Metanephros (tissue), 1 donor: ENCODE data around the gene CFAP410. TPM values are rescaled to one million over a fixed set of nuclear protein-coding genes. Genes with fewer than 3 reads are reported as not detected.

Source experiments
- total RNA-seq: library from RNA; depleted of rRNA; stranded (reverse); fragments of >200 nt; gene quantifications from one replicate; pipeline ENCODE4 v1.2.3, GENCODE V29; 2014

Gene CFAP410
- 25.2 TPM for total RNA-seq

DNA sequence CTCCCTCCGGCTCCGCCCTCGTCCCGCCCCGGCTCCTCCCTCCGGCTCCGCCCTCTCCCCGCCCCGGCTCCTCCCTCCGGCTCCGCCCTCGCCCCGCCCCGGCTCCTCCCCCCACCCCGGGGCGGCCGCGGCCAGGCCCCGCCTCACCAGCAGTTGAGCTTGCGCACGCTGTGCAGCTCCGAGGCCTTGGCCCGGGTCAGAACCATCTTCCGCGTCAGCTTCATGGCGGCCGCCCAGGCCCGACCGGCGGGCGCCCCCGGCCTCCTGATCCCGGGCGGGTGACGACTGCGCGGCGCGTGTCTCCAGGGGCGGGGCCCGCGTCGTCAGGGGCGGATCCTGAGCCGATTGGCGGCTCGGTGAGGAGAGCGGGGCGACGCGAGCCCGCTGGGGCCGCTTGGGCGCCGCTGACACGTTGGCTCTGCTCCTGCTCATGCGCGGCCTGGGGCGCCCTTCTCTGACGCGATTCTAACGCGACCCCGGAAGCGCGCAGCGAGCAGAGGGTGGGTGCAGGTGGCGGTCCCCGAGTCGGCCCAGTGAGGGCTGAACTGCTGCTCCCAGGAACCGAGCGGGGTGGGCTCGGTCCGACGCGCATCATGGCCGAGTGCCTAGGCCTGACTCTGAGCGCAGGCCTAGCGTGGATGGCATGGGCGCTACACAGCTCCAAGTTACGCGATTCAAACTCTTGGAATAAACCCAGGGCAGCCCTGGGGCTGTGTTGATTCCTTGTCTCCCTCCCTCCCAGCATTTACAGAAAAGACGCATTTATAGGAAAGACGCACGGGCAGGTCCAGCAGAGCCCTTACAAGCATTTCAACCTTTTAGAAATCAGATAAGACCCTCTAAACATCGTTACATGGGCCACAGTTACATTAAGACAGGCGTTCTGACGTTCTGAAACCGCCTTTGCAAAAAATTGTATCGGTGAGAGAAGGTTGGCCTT lies at the start of gene CFAP410:
CFAP410 (minus strand) TSS at position 420 of the 940 bp plus-strand sequence; CDS start at position 224, 196 bp downstream.

DNA sequence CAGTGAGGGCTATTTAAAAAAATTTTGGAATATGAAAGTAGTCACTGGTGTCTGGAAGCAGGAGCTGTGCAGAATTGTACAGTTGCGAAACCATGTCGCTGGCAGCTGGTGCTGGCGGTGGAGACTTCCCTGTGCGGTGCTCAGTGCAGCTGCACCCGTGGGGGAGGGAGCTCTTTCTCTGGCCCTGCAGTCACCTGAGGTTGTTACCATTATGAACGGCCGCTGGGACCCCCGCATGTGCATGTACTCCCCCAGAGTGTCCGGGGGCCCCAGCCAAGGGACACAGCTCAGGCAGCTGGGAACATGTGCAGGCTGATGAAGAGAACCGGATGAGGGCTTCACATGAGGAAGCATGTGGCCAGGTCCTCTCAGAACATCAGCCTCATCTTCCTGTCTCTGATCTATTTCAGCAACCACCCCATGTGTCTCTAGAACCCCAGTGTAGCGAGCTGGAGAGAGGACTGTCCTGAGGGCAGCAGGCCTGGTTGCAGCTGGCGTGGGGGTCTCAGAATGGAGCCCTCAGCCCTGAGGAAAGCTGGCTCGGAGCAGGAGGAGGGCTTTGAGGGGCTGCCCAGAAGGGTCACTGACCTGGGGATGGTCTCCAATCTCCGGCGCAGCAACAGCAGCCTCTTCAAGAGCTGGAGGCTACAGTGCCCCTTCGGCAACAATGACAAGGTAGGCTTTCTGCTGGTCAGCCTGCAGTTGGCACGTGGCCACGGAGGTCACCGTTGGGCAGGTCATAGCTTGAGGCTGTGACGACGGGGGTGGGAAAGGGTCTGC lies 14.2 kb upstream of the CFAP410 start, which contains the start of gene TRPM2:
TRPM2 (plus strand) TSS at position 431 of the 780 bp plus-strand sequence; CDS start at position 511, 80 bp downstream.

GRCh38 chr21:44299458-44300261 lies 39.5 kb downstream of the CFAP410 start, which contains the start of gene PFKL:
TSS of gene PFKL (plus strand) at chr21:44300053. CDS start at chr21:44300106, 53 bp downstream.

GRCh38 chr21:44285138-44285992 lies 53.8 kb downstream of the CFAP410 start, which contains the start of gene AIRE:
TSS of gene AIRE (plus strand) at chr21:44285876. CDS start at chr21:44286007, 131 bp downstream.

Other genes starting within 250 kb of the CFAP410 start
- gene PWP2, start 232.0 kb downstream of the CFAP410 start, total RNA-seq, result 16.1 TPM
- gene GATD3, start 205.7 kb downstream of the CFAP410 start, total RNA-seq, result 52.8 TPM
- gene ICOSLG, start 98.4 kb downstream of the CFAP410 start, total RNA-seq, result 4.5 TPM
- not detected for gene DNMT3L, start 77.5 kb downstream of the CFAP410 start, total RNA-seq
- 0.70 TPM for gene AIRE, start 53.5 kb downstream of the CFAP410 start, total RNA-seq
- gene PFKL, start 39.3 kb downstream of the CFAP410 start, total RNA-seq, result 203 TPM
- gene TRPM2, start 14.2 kb upstream of the CFAP410 start, total RNA-seq, result 3.2 TPM
- 4.0 TPM for gene LRRC3, start 116.1 kb upstream of the CFAP410 start, total RNA-seq
- not detected for gene KRTAP10-1, start 200.8 kb upstream of the CFAP410 start, total RNA-seq
- not detected for gene KRTAP10-2, start 212.1 kb upstream of the CFAP410 start, total RNA-seq
- gene KRTAP10-3, start 219.4 kb upstream of the CFAP410 start, total RNA-seq, result not detected
- not detected for gene KRTAP10-4, start 234.3 kb upstream of the CFAP410 start, total RNA-seq
- not detected for gene KRTAP10-5, start 241.2 kb upstream of the CFAP410 start, total RNA-seq